ENCODE measurements around the gene LARP4.

DNA sequence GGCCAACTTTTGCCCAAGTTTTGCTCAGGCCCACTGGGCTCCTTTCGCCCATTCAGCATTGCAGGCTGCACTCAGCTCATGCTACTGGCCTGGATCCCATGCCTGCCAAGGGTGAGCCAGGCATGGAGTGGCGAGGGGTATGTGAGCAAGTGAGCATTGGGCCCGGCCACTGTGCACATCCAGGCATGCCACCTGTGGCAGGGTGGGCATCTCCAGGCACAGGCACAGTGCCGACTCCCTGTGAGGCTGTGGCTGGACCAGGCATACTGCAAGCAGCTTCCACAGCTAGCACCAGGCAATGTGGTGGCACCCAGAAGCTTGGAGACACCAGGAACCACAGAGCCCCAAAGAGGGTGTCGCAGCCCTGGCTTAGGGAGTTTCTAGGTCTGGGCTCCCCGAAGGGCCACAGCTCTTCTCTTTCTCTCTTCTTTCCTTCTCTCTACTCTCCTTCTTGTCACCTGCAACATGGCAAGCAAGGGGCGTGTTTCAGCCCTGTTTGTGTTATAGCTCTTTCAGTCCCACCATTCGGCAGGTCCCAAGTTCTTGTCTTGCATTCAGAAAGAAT lies 19.8 kb upstream of the LARP4 start:
- TF ChIP-seq, protein P1, sequence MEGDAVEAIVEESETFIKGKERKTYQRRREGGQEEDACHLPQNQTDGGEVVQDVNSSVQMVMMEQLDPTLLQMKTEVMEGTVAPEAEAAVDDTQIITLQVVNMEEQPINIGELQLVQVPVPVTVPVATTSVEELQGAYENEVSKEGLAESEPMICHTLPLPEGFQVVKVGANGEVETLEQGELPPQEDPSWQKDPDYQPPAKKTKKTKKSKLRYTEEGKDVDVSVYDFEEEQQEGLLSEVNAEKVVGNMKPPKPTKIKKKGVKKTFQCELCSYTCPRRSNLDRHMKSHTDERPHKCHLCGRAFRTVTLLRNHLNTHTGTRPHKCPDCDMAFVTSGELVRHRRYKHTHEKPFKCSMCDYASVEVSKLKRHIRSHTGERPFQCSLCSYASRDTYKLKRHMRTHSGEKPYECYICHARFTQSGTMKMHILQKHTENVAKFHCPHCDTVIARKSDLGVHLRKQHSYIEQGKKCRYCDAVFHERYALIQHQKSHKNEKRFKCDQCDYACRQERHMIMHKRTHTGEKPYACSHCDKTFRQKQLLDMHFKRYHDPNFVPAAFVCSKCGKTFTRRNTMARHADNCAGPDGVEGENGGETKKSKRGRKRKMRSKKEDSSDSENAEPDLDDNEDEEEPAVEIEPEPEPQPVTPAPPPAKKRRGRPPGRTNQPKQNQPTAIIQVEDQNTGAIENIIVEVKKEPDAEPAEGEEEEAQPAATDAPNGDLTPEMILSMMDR (IDR thresholded peaks at IDR 0.05; ENCODE audit: extremely low read depth in 1 of 2, insufficient read depth in 1 of 2, low read depth in 1 of 2, low read length in 2 of 2) = no peak
- TF ChIP-seq POLR2A (IDR thresholded peaks at IDR 0.05; ENCODE audit: low read depth, low read length) = no peak
- TF ChIP-seq, protein P2, sequence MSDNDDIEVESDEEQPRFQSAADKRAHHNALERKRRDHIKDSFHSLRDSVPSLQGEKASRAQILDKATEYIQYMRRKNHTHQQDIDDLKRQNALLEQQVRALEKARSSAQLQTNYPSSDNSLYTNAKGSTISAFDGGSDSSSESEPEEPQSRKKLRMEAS (IDR thresholded peaks at IDR 0.05; ENCODE audit: insufficient read depth, insufficient read length) = no peak
